GM12865 (cell line): ENCODE results near the gene SULT1A2.

Experiments
- DNase-seq: peaks from one replicate; pipeline ENCODE4 v3.0.0; 2010; ENCODE audit warnings: low read depth
- H3K4me3 ChIP-seq: 2 replicates; pipeline ENCODE4 v1.5.1; 2011; ENCODE audit warnings: mild to moderate bottlenecking, low read depth, low read length, control low read depth
- CTCF ChIP-seq: IDR thresholded peaks from 2 replicates; pipeline ENCODE4 v1.5.1; 2011; ENCODE audit warnings: low read length, control low read depth, low read depth, inconsistent platforms; ENCODE audit not compliant: insufficient read depth; ENCODE audit errors: missing control alignments

SULT1A2 gene

DNA sequence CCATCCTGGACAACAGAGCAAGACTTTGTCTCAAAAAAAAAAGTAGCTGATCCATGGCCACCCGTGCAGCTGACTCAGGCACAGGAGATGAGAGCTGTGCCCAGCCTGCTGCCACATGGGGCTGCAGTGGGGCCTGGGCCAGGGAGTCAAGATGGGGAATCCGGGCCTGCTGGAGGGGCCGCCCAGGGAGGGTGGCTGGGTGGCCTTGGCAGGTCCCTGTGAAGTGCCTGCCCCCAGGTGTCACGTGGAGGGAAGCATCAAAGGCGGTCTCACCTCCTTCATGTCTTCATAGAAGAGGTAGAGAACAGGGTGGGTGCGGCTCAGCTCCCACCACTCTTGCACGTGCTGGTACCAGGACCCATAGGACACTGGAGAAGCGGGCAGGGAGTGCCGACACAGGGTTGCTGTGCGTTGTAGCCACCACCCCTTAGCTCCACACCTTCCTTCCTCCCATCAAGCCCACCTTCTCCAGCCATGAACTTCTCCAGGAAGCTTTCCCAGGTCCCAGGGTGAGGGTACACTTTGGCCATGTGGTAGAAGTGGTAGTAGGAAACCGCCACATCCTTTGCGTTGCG is 3.8 kb downstream of the SULT1A2 start:
- DNase-seq, result no peak
- no peak for TF ChIP-seq CTCF
- no peak overlapping the region for H3K4me3 ChIP-seq

- DNase-seq, result no peak
- no peak for TF ChIP-seq CTCF
- H3K4me3 ChIP-seq, result no peak overlapping the region
Measured at GRCh38 chr16:28592511-28592910, 4.3 kb downstream of the SULT1A2 start.

GRCh38 chr16:28591355-28591754 is 5.5 kb downstream of the SULT1A2 start:
- DNase-seq, result no peak
- no peak for TF ChIP-seq CTCF

DNA sequence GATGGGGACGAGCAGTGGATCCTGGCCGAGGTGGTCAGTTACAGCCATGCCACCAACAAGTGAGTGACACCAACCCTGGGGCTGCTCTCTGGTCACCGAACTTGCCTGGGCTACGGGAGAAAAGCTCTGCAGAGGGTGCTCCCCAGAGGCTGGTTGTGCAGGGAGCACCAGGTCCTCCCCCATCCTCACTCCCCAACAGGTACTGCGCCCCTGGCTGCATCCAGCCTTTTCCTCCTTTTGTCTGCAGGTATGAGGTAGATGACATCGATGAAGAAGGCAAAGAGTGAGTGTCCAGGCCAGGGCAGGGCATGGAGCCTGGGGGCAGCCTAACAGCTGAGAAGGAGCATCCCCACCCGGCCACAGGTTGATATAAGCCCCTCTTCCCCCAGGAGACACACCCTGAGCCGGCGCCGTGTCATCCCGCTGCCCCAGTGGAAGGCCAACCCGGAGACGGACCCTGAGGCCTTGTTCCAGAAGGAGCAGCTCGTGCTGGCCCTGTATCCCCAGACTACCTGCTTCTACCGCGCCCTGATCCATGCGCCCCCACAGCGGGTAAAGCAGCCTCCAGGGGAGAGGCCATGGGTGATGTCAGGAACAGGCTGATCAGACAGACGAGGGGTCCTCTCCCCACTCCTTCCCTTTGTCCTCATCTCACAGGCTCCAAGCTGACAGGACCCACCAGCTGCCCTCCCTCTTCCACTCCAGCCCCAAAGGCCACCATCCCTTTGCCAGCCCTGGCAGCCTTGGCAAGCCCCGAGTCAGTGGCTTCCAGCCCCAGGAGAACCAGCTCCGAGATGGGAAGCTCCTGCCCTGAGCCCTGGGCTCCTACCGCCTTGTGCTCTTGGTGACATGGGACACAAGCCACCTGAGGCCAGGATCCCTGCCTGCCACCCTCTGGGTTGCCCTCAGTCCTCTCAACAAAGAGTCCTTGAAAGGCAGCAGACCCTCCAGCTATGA is 6.2 kb downstream of the SULT1A2 start:
- no peak for TF ChIP-seq CTCF
- H3K4me3 ChIP-seq, result no peak overlapping the region
- no peak for DNase-seq

More at GRCh38 chr16:28591355-28591754, 5.5 kb downstream of the SULT1A2 start:
- H3K4me3 ChIP-seq, result no peak overlapping the region

DNA sequence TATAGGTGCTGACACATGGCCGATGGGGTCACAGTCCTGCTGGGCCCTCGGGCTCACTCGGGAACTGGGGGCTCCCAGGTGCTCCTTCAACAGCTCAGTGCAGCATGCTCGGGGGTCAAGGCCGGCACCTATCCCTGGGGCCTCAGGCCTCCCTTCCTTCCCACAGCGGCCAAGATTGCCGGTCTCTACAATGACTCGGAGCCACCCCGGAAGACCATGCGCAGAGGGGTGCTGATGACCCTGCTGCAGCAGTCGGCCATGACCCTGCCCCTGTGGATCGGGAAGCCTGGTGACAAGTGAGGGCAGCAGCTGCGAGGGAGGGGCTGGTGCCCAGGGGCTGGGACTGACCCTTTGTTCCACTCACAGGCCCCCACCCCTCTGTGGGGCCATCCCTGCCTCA is 6.9 kb downstream of the SULT1A2 start:
- no peak for TF ChIP-seq CTCF
- H3K4me3 ChIP-seq, result no peak overlapping the region
- no peak for DNase-seq

DNA sequence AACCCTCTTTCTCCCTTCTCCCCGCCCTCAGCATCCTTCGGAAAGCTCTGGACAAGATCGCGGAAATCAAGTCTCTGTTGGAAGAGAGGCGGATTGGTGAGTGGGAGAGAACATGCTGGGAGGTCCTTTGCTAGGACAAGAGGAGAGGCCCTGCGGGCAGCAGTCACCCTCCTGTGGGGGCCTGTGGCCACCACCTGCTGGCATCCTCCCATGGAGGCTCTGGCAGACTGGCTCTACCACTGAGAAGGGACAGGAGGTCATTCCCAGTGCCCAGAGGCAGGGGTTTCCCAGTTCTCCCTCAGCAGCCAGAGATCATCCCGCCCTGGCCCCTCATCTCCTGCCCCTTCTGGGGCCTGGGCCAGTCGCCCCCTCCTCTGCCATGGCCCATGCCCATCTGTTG is 7.8 kb downstream of the SULT1A2 start:
- TF ChIP-seq CTCF, result no peak
- DNase-seq, result no peak
- no peak overlapping the region for H3K4me3 ChIP-seq

DNA sequence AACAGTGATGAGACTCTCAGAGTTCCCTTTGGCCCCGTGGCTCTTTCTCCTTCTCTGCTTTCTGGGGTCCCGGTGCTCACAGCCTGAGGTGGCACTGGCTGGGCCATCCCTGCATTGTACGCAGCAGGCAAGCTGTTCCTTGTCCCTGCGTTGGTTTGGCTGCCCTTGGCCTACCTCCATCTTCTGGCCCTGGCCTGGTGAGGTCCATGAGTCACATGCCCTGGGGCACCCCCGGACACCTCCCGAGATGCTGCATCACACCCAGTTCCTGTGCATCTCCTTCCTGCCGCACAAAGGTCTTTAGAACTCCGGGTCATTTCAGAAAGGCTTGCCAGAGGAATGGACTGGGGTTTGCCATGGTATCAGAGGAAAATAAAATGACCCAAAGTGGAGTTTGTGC is 9.5 kb downstream of the SULT1A2 start:
- no peak for DNase-seq
- no peak overlapping the region for H3K4me3 ChIP-seq
- no peak for TF ChIP-seq CTCF
